Glutamatergic neuron (in vitro differentiated cells): Measurements from ENCODE around the gene C3orf70. TPM values are rescaled to one million over a fixed set of nuclear protein-coding genes. Genes with fewer than 3 reads are reported as not detected.

ENCODE experiments used
- DNase-seq: peaks from one replicate; pipeline ENCODE4 v3.0.0; 2022
- H3K27ac Mint-ChIP-seq: one replicate; pipeline ENCODE4 v1.8.0; 2020; ENCODE audit warnings: mild to moderate bottlenecking, mixed read lengths, inconsistent platforms; ENCODE audit not compliant: unreplicated experiment
- H3K27me3 Mint-ChIP-seq: one replicate; pipeline ENCODE4 v1.8.0; 2020; ENCODE audit warnings: mild to moderate bottlenecking, moderate library complexity, mixed read lengths, inconsistent platforms; ENCODE audit not compliant: unreplicated experiment
- H3K36me3 Mint-ChIP-seq: one replicate; pipeline ENCODE4 v1.8.0; 2020; ENCODE audit warnings: mild to moderate bottlenecking, mixed read lengths, inconsistent platforms; ENCODE audit not compliant: unreplicated experiment
- H3K4me1 Mint-ChIP-seq: one replicate; pipeline ENCODE4 v1.8.0; 2020; ENCODE audit warnings: mild to moderate bottlenecking, low read depth, mixed read lengths, inconsistent platforms; ENCODE audit not compliant: unreplicated experiment
- H3K4me3 Mint-ChIP-seq: one replicate; pipeline ENCODE4 v1.8.0; 2020; ENCODE audit warnings: mild to moderate bottlenecking, mixed read lengths, inconsistent platforms; ENCODE audit not compliant: unreplicated experiment
- H3K9me3 Mint-ChIP-seq: one replicate; pipeline ENCODE4 v1.8.0; 2020; ENCODE audit warnings: mild to moderate bottlenecking, moderate library complexity, mixed read lengths, inconsistent platforms; ENCODE audit not compliant: unreplicated experiment
- CTCF ChIP-seq: fragments of 200-600 bp; sonication (generic); IDR thresholded peaks from one replicate; pipeline ENCODE4 v1.5.0; 2021; ENCODE audit not compliant: partially characterized antibody, unreplicated experiment
- total RNA-seq: library from RNA; stranded (reverse); fragmentation: NEBNext Ultra II Directional; extraction: Animal tissue kit (Norgen Biotek cat#: 25700); gene quantifications from one replicate; pipeline ENCODE4 v1.2.1, GENCODE V29; 2021; ENCODE audit not compliant: unreplicated experiment

C3orf70 gene
- total RNA-seq, 1 donor from 2014 or later = 44.5 TPM

GRCh38 chr3:185175370-185175987, 22.6 kb upstream of the C3orf70 start:
- H3K4me3 Mint-ChIP-seq = peak overlapping the region; percentile 80
- peaks cover 35% of the 10 kb centered on the region for H3K4me1 Mint-ChIP-seq
- H3K36me3 Mint-ChIP-seq = no peaks in the 10 kb centered on the region
- TF ChIP-seq CTCF = no peak
- H3K9me3 Mint-ChIP-seq = peaks cover 7% of the 10 kb centered on the region
- DNase-seq = peak; percentile 86
- peaks cover 6% of the 10 kb centered on the region for H3K27me3 Mint-ChIP-seq
- H3K27ac Mint-ChIP-seq = peak overlapping the region; percentile 99

- no peak for TF ChIP-seq CTCF
- H3K36me3 Mint-ChIP-seq = no peaks in the 10 kb centered on the region
- H3K4me1 Mint-ChIP-seq = peaks cover 35% of the 10 kb centered on the region
- H3K27ac Mint-ChIP-seq = no peak overlapping the region
- H3K9me3 Mint-ChIP-seq = peaks cover 8% of the 10 kb centered on the region
- no peak for DNase-seq
- no peak overlapping the region for H3K4me3 Mint-ChIP-seq
- peaks cover 6% of the 10 kb centered on the region for H3K27me3 Mint-ChIP-seq
Observed at GRCh38 chr3:185172086-185173049, 19.5 kb upstream of the C3orf70 start.

- peak; percentile 23 for DNase-seq
- H3K4me3 Mint-ChIP-seq = no peak overlapping the region
- peak overlapping the region; percentile 63 for H3K27ac Mint-ChIP-seq
- no peak for TF ChIP-seq CTCF
- H3K27me3 Mint-ChIP-seq = no peaks in the 10 kb centered on the region
- peaks cover 9% of the 10 kb centered on the region for H3K9me3 Mint-ChIP-seq
- H3K4me1 Mint-ChIP-seq = peaks cover 19% of the 10 kb centered on the region
- H3K36me3 Mint-ChIP-seq = no peaks in the 10 kb centered on the region
Observed at GRCh38 chr3:185164428-185165217, 11.8 kb upstream of the C3orf70 start.

GRCh38 chr3:185162634-185163033, 9.8 kb upstream of the C3orf70 start:
- no peak overlapping the region for H3K4me3 Mint-ChIP-seq
- H3K4me1 Mint-ChIP-seq = peaks cover 19% of the 10 kb centered on the region
- H3K27ac Mint-ChIP-seq = no peak overlapping the region
- H3K36me3 Mint-ChIP-seq = no peaks in the 10 kb centered on the region
- no peaks in the 10 kb centered on the region for H3K27me3 Mint-ChIP-seq
- peaks cover 9% of the 10 kb centered on the region for H3K9me3 Mint-ChIP-seq
- no peak for TF ChIP-seq CTCF
- no peak for DNase-seq
